ENCODE results near the gene HSDL2.
"Not testable (repeated sequence)": the region's sequence is repeated elsewhere in the genome, so short reads cannot be mapped to it uniquely, and the experiment has no call there.

HSDL2 gene

GRCh38 chr9:112401175-112401815 lies 21.4 kb downstream of the HSDL2 start:
- DNase-seq: no peak

GRCh38 chr9:112403614-112404201 lies 23.8 kb downstream of the HSDL2 start:
- DNase-seq: no peak

GRCh38 chr9:112404508-112404932 lies 24.6 kb downstream of the HSDL2 start:
- no peak for DNase-seq

GRCh38 chr9:112408275-112408674 lies 28.4 kb downstream of the HSDL2 start:
- no peak for DNase-seq

- DNase-seq: no peak
Observed at GRCh38 chr9:112408819-112409218, 28.9 kb downstream of the HSDL2 start.

GRCh38 chr9:112409758-112410157 lies 29.9 kb downstream of the HSDL2 start:
- no peak for DNase-seq

- no peak for DNase-seq
Observed at GRCh38 chr9:112411626-112412027, 31.7 kb downstream of the HSDL2 start.

GRCh38 chr9:112413728-112414127 lies 33.8 kb downstream of the HSDL2 start:
- DNase-seq: not testable (repeated sequence)

- no peak for DNase-seq
Observed at GRCh38 chr9:112420208-112420607, 40.3 kb downstream of the HSDL2 start.

GRCh38 chr9:112421771-112422222 lies 41.9 kb downstream of the HSDL2 start:
- DNase-seq: no peak

- DNase-seq: no peak
Observed at GRCh38 chr9:112422417-112423148, 42.7 kb downstream of the HSDL2 start.

- no peak for DNase-seq
Observed at GRCh38 chr9:112430006-112430522, 50.2 kb downstream of the HSDL2 start.

- DNase-seq: no peak
Observed at GRCh38 chr9:112433499-112434392, 53.8 kb downstream of the HSDL2 start.

GRCh38 chr9:112434487-112434886 lies 54.6 kb downstream of the HSDL2 start:
- no peak for DNase-seq

GRCh38 chr9:112437406-112437805 lies 57.5 kb downstream of the HSDL2 start:
- no peak for DNase-seq

GRCh38 chr9:112439171-112439570 lies 59.3 kb downstream of the HSDL2 start:
- DNase-seq: no peak

- no peak for DNase-seq
Observed at GRCh38 chr9:112439825-112440224, 59.9 kb downstream of the HSDL2 start.

GRCh38 chr9:112443200-112443599 lies 63.3 kb downstream of the HSDL2 start:
- peak; percentile 51 for DNase-seq

GRCh38 chr9:112443636-112444035 lies 63.7 kb downstream of the HSDL2 start:
- DNase-seq: no peak

- no peak for DNase-seq
Observed at GRCh38 chr9:112445196-112445595, 65.3 kb downstream of the HSDL2 start.

- no peak for DNase-seq
Observed at GRCh38 chr9:112446080-112446479, 66.2 kb downstream of the HSDL2 start.

- DNase-seq: no peak
Observed at GRCh38 chr9:112446526-112446925, 66.6 kb downstream of the HSDL2 start.

GRCh38 chr9:112447283-112447761 lies 67.4 kb downstream of the HSDL2 start:
- DNase-seq: no peak

Data from CD4-positive, alpha-beta T cell treated with Interleukin-17A for 1 hour (primary cell).